Transverse colon (tissue), 4 donors: Measurements from ENCODE around the gene HDAC9.

Experiments
- CTCF ChIP-seq, 5 experiments: fragments of 200-600 bp in 3 of 5; fragments of 450-650 bp in 2 of 5; sonication (generic) in 3 of 5; IDR thresholded peaks; 1 replicate in 2 of 5; 2 replicates in 3 of 5; pipeline ENCODE4 v1.5.1; 2016 to 2017; ENCODE audit warnings: antibody characterized with exemption in 5 of 5, inconsistent platforms in 3 of 5, mild to moderate bottlenecking in 2 of 5, moderate library complexity in 1 of 5
- POLR2A ChIP-seq: fragments of 450-650 bp; IDR thresholded peaks from one replicate; pipeline ENCODE4 v1.6.1; 2016; ENCODE audit warnings: antibody characterized with exemption, mild to moderate bottlenecking, moderate library complexity
- POLR2AphosphoS5 ChIP-seq, 3 donors: sonication (generic); formaldehyde crosslinking; IDR thresholded peaks; one replicate each; pipeline ENCODE4 v1.6.1; 2016; ENCODE audit warnings: antibody characterized with exemption in 3 of 3

GRCh38 chr7:18890134-18890533 is 394.6 kb downstream of the HDAC9 start:
- no peak for TF ChIP-seq CTCF (IDR thresholded peaks at IDR 0.05)
- TF ChIP-seq POLR2A, result no peak
- no peak for TF ChIP-seq POLR2AphosphoS5 (IDR thresholded peaks at IDR 0.05)
